Measurements from ENCODE around the gene SLC28A3.
"Not testable (repeated sequence)": the region's sequence is repeated elsewhere in the genome, so short reads cannot be mapped to it uniquely, and the experiment has no call there.

SLC28A3 gene, protein sequence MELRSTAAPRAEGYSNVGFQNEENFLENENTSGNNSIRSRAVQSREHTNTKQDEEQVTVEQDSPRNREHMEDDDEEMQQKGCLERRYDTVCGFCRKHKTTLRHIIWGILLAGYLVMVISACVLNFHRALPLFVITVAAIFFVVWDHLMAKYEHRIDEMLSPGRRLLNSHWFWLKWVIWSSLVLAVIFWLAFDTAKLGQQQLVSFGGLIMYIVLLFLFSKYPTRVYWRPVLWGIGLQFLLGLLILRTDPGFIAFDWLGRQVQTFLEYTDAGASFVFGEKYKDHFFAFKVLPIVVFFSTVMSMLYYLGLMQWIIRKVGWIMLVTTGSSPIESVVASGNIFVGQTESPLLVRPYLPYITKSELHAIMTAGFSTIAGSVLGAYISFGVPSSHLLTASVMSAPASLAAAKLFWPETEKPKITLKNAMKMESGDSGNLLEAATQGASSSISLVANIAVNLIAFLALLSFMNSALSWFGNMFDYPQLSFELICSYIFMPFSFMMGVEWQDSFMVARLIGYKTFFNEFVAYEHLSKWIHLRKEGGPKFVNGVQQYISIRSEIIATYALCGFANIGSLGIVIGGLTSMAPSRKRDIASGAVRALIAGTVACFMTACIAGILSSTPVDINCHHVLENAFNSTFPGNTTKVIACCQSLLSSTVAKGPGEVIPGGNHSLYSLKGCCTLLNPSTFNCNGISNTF

DNA sequence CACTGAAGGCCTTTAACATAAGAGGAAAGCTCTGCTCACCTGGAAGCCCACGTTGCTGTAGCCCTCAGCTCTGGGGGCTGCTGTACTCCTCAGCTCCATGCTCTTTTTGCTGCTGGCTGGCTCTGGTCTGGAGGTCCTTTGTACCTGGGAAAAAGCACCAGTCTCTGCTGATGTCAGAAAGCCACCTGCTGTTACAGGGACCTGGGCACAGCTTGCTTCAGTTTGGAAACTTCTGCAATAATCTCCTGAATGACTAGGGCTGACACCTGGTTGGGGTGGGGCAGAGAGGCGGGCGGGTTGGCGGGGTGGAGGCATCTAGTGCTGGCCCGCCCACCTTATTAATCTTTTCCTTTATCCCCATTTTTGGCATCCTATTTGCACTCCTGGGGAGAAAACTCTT, at the start of gene SLC28A3:
Gene SLC28A3 (minus strand): TSS at position 224 of the 400 bp plus-strand sequence. CDS start 125 bp downstream, at position 99.
- DNase-seq = no peak

DNA sequence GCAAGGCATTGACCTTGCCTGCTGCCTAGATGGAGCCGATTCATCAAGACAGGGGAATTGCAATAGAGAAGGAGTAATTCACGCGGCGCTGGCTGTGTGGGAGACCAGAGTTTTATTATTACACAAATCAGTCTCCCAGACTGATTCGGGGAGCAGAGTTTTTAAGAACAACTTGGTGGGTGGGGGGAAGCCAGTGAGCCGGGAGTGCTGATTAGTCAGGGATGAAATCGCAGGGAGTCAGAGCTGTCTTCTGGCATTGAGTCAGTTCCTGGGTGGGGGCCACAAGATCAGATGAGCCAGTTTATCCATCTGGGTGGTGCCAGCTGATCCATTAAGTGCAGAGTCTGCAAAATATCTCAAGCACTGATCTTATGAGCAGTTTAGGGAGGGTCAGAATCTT, 49.7 kb upstream of the SLC28A3 start:
- not testable (repeated sequence) for DNase-seq

DNA sequence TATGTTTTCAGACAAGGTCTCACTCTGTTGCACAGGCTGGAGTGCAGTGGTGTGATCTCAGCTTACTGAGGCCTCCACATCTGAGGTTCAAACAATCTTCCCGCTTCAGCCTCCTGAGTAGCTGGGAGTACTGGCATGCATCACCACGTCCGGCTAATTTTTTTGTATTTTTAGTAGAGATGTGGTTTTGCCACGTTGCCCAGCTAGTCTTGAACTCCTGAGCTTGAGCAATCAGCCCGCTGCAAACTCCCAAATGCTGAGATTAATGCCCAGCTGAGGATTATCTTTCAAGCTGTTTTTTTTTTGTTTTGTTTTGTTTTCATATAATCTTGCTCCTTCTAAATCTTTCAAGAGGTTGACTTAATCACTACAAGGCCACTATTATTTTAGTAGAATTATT, 47.3 kb upstream of the SLC28A3 start:
- DNase-seq = no peak

DNA sequence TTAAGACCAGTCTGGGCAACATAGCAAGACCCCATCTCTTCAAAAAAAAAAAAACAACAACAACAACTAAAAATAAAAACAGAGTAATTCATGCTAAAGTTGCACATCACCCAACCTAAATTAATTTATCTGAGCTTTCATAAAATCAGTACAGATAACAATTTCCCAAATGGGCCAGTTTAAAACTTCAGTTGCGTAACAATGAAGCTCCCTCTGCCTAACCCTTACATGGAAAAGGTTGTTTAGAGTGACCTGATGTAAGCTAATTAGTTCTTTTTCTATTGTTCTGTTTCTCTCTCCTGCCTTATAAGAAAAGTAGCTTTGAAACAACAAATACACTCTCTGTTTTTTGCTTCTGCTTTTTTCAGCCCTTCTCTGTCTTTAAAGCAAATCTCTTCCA, 46.2 kb upstream of the SLC28A3 start:
- DNase-seq = no peak

DNA sequence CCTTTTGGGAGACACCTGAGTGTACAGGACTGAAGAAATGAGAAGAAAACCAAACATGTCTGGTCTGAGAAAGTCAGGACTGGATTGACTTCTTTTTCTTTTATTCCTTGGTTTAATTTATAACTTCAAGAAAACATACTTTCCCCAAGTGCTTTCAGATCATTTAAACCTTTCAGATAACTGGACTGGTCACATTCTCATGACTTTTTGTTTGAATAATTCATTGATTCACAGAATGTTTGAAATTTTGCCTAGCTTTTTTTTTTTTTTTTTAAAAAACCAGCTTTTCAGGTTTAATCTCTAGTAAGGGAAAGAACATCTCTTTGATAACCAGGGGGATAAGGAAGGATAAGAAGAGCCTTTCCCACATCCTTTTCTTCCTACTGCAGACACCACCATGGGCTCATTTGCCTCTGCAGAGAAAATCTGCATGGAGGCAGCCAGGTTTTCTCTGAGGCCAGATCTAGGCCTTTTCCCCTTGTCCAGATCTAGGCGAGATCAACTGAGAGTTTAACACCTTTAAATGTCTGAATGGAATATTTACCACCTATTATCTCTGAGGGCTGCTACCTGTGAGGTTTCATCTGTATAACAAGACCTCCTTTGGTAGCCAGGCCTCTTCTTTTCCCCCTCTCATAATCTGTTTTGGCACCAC, 45.0 kb upstream of the SLC28A3 start:
- DNase-seq = no peak

DNA sequence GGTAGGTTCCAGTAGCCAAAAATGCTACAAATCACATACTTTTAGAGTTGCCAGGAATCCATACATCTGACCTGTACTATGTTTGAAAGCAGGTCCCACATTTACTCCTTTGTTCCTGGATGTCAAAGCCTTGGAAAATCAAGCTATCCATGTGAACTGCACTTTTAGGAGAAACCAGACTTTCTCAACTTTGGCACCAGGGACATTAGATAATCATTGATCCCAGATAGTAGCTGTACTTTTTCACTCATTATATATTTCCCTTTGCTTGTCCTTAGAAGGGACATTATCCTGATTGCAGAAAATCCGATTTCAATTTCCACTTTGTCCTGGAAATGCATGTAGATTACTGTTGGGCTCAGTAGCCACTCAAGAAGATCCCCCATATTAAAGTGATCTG, 44.1 kb upstream of the SLC28A3 start:
- DNase-seq = no peak

DNA sequence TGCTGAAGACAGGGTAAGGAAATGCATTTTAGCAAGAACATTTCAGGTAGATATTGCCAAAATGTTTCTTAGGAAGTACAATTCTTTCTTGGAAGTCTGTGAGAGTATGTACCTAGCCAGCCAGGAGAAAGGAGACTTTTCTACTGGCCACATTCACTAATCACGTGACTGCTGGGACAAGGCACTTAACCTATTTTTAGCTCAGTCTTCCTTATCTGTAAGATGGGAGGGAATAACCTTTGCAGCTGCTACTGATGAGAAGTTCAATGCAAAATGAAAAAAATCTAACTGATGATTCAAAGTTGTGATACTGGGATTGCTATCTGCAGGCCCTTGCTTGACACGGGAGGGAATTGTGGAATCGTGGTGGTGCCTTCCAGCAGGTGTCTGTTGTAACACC, 42.6 kb upstream of the SLC28A3 start:
- no peak for DNase-seq

DNA sequence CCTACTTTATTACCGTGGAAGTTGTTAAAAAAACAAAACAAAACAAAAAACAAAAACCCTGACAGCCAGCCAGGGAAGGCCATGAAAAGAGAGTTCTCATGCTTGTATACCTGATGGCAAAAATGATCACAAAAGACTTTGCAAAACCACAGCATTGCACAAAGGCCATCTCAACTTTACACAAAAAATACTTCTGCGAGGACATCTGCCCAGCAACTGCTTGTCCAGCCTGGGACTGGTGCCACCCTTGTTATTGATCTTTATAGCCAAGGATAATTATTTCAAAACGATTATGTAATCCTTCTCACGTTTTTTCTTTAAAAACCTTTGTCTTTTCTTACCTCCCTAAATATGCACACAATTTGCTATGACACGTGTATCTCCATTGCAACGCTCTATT, 42.2 kb upstream of the SLC28A3 start:
- DNase-seq = no peak

DNA sequence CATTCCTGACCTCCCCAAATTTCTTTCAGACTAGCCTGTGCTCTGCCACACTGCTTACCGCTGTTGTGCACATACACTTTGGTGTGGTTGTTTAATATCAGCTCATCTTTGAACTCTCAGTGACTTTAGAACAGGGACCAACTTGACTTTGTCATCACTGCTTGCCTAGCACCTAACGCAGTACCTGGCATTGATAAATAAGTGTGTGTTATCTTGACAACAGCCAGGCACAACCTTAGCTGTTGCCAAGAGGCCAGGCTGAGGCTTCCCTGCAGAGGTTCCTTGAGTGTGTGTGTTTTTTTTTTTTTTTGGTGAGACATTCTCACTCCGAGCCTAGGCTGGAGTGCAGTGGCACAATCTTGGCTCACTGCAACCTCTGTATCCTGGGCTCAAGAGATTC, 41.0 kb upstream of the SLC28A3 start:
- DNase-seq = no peak

DNA sequence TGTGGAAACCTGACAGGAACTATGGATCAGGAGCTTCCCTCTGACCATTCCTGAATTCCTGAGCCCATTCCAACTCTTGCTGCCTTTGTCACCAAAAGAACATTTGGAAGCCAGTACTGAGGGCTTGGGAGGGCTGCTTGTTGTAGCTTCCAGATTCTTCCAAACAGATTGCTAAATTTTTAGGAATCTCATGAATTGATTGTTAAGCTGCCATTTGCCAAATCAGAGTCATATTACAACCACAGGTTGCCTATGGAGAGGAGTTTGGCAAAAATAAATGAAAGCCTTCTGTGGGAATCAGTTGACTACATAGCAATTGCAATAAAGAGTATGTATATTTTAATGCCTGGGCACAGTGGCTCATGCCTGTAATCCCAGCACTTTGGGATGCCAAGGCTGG, 39.2 kb upstream of the SLC28A3 start:
- DNase-seq = no peak

DNA sequence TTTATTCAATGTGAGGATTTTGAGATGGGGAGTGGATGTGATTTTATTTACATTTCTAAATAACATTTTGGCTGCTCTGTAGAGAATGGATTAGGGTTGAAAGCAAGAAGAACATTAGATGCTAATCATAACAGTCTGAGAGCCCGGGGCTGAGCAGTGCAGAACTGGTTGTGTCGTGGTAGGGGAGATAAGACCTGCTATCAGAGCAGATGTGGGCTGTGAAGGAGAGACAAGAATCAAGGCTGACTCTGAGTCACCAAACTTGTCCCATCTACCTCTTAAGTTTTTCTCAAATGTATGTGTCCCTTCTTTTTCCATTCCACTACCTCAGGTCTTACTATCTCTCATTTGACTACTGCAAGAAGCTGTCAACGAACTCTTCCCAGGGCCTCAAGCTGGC, 35.4 kb upstream of the SLC28A3 start:
- no peak for DNase-seq

DNA sequence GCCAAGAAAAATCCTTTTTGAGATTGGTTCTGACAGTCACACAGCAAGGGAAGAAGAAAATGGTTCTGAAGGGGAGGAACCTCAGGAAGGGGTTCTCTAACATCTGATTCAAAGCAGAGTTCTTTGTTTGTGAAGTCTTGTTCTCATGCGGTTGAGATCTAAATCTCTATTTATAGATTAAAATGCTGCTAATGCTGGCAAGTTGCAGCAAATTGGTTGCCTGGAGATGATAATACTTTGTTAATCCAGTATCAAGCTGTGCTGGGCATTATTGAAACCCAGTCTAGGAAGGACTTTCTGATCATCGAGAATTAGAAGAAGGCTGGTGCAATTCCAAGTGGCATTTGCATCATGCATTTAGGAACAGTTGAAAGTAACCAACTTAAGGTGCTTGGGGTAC, 34.0 kb upstream of the SLC28A3 start:
- no peak for DNase-seq

DNA sequence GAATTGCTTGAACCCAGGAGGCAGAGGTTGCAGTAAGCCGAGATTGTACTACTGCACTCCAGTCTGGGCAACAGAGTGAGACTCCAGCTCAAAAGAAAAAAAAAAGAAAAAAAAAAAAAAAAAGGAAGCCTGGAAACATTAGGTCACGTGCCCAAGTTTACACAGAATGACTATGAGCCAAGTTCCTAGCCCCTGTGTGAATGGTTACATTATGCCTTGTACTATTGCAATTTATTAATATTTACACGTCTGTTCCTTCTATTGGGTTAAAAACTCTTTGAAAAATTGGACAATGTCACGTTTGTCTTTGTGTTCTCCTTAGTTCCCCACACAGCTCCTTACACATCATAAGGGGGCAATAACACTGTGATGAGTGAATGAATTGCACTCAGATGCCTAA, 33.5 kb upstream of the SLC28A3 start:
- no peak for DNase-seq

DNA sequence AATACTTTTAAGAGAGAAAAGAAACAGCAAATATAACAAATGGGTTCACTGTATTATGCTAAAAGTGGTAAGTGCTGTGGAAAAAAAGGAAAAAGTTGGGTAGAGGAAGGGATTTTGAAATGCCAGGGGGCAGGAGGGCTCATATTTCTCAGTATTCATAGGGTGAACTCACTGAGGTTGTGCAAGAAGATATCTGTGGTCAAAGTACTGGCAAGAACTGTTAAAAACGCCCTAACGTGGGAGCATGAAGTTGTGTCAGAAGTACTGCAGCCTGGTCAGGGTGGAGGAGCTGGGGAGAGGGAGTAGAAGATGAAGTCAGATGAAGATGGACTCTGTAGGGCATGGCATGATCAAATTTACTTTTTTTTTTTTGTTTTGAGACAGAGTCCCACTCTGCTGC, 31.2 kb upstream of the SLC28A3 start:
- DNase-seq = no peak

DNA sequence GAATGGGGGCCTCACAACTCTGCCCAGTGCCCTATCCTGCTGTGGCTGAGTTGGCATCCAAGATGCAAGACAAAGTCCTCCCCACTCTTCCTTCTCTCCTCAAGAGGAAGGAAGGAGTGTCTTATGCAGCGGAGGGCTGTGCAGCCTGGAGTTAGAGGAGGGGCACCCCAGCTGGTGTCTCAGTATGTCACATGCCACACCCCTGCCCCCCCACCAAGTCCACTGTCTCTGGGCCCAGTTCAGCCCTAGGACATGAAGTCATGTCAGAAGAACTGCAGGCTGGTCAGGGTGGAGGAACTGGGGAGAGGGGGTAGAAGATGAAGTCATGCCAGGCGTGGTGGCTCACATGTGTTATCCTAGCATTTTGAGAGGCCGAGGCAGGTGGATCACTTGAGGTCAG, 28.0 kb upstream of the SLC28A3 start:
- DNase-seq = no peak

DNA sequence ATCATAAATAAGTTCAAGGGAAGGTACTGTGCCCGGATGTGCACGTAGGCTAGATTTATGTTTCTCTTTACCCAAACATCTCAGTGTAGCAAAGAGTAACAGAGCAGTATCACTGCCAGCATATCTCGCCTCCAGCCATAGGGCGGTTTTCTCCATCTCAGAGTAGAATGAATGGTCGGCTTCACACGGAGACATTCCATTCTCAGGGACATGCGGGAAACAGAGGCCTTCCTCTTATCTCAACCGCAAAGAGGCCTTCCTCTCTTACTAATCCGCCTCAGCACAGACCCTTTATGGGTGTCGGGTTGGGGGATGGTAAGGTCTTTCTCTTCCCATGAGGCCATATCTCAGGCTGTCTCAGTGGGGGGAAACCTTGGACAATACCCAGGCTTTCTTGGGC, 27.2 kb upstream of the SLC28A3 start:
- DNase-seq = not testable (repeated sequence)

DNA sequence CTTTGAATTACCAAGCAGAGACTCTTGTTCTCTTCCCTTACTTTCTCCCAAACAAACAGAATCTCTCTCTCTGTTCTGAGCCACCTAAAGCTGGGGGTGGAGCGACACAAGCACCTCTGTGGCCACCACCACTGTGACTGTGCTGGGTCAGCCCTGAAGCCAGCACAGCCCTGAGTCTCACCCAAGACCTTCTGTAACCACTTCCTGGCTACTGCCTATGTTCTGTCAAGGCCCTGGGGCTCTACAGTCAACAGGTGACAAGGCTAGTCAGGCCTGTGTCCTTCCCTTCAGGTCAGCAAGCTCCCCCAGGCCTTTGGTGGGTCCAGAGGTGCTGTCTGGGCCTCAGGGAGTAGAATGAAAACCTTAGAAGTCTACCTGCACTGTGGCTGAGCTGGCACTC, 26.1 kb upstream of the SLC28A3 start:
- DNase-seq = no peak

DNA sequence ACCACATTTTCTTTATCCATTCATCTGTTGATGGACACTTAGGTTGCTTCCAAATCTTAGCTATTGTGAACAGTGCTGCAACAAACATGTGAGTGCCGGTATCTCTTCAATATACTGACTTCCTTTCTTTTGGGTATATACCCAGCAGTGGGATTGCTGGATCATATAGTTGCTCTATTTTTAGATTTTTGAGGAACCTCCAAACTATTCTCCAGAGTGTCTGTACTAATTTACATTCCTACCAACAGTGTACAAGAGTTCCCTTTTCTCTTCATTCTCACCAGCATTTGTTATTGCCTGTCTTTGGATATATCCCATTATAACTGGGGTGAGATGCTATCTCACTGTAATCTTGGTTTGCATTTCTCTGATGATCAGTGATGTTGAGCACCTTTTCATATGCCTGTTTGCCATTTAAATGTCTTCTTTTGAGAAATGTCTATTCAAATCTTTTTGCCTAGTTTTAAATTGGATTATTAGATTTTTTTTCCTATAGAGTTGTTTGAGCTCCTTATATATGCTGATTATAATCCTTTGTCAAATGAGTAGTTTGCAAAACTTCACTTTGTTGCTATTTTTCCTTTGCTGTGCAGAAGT, 24.4 kb upstream of the SLC28A3 start:
- DNase-seq = not testable (repeated sequence)

DNA sequence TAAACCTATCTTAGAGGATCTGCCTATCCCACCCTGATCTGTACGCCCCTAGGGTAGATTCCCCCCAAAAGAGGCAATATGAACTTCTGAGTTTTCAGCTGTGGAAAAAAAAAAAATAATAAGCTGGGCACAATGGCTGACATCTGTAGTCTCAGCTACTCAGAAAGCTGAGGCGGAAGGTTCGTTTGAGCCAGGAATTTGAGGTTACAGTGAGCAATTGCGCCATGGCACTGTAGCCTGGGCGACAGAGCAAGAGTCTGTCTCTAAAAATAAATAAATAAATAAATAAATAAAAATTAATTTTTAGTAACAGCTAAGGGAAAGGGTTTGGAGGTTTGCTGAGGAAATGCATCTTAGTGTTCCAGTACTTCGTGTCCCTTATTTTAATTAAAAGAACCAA, 21.1 kb upstream of the SLC28A3 start:
- DNase-seq = no peak

DNA sequence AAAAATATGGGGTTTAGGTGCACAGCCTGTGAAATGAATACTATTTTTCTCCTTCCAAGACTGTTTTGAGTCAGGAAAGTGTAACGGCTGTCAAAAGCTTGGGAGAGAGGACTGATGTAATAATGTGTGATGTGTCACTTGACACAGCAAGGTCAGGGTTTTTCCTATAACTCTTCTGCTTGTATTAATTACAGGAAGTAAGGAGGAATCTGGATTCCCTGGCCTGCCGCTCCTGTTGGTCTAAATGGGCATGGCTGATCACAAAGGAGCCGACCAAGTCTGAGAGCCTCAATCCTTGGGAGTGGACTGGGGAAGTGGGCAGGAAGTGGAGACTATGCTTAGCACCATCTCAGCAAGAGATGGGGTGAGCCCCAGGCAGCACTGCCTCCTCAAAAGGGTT, 16.7 kb upstream of the SLC28A3 start:
- DNase-seq = no peak

DNA sequence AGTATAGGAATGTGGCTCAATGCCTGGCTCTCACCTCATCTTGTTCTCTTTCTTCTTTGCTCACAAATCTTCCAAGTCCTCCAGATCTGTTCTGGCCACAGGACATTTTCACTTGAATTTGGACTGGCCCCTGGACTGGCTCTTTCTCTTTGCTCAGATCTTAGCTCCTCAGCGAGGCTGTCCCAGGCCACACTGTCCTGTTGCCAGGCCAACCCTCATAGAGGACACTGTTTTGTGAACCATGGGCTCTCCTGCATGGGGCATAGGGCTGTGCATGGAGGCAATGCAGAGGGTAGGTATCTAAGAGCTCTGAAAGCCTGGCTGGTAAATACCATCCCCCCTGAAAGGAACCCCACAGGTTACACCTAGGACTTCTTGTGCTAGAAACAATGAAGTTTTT, 13.5 kb upstream of the SLC28A3 start:
- no peak for DNase-seq

DNA sequence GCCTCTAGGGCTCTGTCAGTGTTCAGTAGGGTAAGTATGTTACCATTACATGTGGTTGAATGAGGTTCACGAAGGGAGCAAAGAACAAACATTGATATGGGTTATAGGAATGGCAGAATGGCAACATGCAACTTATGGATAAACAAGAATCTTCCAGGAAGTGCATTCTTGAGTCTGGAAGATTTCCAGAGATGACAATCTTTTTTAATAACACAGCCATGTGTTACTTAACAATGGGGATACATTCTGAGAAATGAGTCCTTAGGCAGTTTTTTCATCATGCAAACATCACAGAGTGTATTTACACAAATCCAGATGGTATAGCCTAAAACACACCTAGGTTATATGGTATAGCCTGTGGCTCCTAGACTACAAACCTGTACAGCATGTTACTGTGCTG, 9.1 kb upstream of the SLC28A3 start:
- no peak for DNase-seq

DNA sequence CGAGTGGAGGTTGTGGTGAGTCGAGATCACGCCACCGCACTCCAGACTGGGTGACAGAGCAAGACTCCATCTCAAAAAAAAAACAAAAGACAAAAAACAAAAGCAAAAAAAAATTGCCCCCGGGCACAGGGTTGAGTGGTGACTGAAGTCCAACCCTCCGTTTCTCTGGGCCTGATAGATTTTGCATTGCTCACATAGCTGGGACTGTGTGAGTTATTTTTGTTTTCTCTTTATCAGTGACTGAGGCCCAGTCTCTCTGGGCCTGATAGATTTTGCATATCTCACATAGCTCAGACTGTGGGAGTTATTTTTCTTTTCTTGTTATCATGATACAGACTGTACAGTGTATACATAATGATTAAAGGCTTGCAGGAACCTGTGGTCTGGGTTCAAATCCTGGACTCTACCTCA, 2.6 kb upstream of the SLC28A3 start:
- no peak for DNase-seq

DNA sequence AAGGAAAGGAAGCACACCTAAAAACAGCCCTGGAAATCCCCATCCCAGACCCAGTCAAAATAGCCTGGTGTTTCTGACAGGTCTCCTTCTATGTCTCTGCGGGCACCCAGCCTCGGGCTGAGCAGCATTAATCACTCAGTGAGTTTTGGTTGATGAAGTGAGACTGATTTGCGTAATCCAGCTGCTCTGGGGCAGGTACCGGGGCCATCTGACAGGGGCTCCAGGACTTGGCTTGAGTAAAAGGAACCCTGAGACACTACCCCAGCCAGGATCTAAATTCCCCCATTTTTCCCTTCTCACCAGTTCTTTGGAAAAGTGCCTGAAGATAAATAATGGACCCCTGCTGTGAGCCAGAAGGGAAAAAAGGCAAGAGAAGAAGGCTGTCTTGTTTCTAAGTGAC, 596 bp downstream of the SLC28A3 start:
- no peak for DNase-seq

All from NCI-H1105 treated with DMSO at 0.1 percent for 48 hours (cell line).